ENCODE data around the gene PRKN.

GRCh38 chr6:162679681-162680080 lies 47.9 kb downstream of the PRKN start:
- TF ChIP-seq POLR2A (IDR thresholded peaks at IDR 0.05) (no peak), CTCF (IDR thresholded peaks at IDR 0.05) (no peak)
